HG03060 (cell line): ENCODE results near the gene DNAH8.

Experiments
- ATAC-seq: cut with Tn5 transposase; IDR thresholded peaks from one replicate; pipeline ENCODE4 v1.9.1; 2021; ENCODE audit warnings: low read depth, moderate number of reproducible peaks; ENCODE audit not compliant: unreplicated experiment

DNAH8 gene

DNA sequence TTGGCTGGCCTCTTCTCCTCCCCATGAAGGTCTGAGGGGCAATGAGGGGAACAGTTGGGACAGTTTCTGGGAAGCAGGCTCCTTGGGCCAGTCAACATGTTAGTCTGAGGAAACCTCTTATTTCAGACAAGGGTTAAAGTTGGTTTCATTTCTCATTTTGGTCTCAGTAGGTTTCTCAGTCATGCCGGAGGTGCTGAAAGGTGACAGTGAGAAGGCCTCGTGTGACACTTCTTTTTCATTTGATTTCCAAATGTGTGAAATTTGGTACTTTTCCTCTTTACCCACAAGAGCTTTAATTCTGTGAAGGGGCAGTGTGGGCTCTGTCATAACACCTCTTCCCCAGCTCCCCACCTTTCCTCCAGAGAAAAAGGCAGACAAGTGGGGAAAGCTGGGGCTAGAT lies 326.0 kb downstream of the DNAH8 start:
- ATAC-seq, result no peak

DNA sequence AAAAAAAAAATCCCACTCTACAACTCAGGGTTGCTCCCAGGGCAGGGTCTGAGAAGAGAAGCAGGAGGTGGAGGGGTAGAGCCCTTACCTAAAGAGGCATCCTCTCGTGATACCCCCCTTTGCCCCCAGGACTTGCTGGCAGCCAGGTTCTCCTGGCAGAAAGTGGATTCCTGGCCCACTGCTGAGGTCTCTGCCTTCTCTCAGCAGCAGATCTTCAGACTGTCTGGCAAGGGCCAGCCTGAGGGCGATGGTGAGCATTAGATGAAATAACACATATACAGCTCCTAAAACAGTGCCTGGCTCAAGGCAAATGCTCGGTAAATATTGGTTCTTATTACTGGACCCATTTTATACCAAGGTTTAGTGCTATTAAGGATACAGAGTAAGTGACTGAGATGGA lies 328.7 kb downstream of the DNAH8 start:
- ATAC-seq, result no peak

DNA sequence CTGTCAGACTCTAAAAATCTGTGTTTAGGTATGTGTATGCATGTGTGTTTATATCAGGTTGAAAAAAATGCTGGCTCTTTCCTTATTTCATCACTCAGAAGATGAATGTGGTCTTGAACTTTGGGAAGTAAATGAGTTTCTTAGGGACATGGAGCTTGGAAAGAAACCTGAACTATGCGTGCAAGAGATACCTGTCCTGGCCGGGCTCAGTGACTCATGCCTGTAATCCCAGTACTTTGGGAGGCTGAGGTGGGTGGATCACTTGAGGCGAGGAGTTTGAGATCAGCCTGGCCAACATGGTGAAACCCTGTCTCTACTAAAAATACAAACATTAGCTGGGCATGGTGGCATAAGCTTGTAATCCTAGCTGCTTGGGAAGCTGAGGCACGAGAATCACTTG lies 329.1 kb downstream of the DNAH8 start:
- no peak for ATAC-seq

DNA sequence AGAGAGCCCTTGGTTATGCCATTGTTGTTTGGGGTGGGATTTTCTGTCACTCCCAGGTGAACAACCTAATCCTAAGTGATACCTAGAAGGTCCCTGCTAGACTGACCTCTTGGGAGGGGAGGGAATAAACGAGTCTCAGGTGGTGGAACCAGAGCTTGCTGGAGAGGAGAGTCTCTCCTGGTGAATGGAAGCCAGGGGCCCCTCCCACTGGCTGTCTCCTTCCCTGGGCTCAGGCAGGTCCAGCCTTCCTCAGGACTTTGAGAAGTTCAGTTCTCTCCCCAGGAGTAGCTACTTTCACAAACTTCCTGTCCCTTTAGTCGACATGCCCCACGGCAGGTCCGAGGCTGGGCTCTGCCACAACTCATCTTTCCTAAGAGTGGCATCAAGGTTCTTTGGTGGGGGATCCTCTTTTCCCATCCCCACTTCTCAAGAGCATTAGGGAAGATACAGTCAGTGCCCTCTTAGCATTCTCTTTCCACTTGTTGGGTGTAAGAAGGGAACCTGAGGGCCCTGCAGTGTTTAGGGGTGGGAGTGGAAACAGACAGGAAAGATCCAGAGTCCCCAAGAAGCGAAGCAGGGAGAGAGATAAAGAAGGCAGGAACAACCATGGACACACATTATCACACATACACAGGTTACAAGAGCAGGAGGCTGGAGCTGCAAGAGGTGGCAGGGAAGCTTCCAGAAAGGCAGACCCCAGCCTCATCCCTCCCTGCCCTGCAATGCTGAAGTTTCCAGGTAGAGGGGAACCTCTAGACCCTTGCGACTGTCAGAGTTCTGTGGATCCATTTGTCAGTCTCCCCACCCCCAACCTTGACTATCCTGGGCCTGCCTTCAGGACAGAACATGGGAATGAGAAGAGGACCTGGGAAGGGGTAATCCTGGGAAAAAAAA lies 332.6 kb downstream of the DNAH8 start:
- ATAC-seq, result no peak

DNA sequence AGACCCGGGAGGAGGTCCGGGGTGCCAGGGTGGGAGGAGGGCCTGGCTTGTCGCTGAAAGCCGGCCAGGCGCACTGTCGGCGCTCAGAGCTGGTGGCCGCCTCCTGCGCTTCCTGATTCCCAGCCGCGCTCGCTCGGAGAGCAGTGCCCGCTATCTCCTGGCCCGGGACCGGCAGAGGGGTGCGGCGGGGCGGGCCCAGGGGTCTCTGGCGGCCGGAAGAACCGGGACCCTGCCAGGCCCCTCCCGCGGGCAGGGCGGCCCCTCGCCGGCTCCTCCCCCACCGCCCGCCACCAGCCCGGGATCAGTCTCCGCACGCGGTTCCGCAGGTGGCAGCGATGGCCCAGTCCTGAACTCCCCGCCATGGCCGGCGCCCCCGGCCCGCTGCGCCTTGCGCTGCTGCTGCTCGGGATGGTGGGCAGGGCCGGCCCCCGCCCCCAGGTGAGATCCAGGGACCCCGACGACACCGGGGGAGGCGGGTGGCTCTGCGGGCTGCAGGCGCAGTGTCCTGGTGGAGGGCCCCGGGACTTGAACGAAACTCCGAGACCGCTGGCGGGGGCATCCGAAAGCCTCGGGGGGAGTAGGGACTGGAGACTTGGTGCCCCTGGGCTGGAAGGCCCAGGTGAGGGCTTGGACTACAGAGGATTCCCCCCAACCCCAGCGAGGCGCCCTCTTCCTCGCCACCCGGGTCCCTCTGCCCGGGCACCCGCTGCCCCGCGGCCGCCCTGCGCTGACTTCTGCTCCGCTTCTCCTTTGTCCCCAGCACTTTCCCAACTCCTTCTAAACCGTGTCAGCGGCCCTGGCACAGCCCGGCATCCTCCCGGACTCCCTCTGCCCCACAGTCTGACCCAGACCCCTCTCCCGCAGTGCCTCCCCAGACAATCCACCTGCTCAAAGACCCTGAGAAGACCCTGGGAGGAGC lies 333.6 kb downstream of the DNAH8 start, which contains the start of gene GLP1R:
Gene GLP1R (plus strand): TSS at position 301 of the 919 bp plus-strand sequence. CDS start 60 bp downstream, at position 361.
- no peak for ATAC-seq

DNA sequence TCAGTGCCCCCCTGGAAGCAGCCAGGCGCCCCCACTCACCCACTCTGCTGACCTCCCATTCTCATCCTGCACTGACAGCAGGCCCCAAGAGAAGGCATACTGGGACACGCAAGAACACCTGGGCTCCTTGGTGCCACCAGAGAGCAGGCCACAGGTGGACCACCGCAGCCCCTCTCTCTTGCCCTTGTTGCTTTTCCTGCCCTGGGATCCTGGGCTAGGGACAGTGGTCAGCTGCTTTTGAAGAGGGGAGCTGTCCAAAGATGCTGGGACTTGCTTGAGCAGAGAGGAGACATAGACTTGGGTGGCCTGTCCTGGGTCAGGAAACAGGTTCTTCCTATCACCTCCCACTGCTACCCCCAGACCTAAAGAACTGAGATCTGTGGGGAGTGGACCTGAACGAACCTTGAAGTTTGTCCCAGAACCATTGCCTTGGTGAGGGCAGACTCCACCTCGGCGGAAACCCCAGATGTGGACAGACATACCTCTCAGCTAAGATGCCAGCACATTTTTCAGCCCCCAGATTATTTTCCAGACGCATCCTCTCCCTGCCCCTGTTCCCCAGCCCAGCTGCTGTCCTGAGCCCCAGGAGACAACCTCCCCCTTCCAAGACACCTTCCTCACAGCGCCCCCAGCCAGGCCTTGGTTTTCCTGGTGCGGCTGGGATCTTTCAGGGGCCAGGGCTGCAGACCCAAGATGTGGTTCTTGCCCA lies 334.6 kb downstream of the DNAH8 start:
- no peak for ATAC-seq

DNA sequence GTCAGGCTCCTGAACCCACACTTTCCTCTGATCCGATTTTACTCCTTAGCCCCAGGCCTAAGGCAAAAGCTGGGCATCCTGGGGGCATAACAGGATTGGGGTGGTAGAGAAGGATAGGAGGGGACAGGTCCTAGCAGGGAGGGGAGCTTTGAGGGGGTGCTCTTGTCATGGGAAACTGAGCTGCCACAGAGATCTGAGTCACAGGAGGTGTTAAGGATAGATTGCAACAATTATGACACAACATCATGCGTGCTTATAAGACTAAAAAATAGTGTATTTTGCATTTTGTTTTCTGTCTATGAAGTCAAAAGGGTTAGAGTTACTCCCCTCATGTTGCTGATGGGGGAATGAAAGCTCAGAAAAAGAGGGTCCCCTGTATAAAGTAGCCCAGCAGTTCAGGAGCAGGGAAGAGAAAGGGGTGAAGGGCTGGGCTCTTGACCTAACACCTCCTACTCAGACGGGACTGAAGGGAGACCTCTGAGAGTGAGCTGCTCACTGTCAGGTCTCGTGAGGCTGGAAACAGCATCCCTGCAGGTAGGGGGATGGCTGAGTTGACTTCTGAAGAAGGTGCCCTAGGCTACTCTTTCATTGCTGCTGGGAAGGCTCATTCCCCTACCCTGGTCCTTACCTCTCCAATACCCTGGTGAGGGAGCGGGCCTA lies 335.5 kb downstream of the DNAH8 start:
- ATAC-seq, result no peak

DNA sequence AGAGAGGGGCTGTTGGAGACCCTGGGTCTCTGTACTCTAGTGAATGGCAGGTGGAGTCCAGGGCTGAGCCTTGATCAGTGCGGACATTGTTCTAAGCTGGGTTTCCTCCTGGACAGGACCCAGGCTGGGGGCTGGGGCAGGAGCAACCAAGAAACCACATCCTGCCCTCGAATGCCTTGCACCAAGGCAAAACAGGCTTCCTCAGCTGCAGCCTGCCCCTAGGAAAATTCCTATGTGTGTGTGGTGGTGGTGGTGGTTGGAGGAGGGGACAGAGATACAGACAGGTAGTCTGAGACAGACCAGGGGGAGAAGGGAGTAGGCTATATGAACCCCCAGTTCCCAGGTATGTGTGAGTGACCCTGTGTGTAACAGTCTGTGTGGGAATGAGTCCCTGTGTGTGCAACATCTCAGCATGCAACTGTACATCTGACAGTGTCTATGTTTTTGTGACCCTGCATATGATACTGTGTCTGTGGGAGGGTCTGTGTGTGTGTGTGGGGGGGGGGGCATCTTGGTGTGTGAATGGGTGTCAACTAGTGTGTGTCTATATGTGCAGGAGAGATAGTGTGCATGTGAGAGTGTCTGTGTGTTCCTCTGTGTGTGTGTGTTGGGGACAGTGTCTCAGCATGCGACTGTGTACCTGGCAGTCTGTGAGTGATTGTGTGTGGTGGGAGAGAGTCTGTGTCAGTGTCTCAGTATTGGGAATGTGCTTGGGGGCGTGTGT lies 336.4 kb downstream of the DNAH8 start:
- no peak for ATAC-seq

DNA sequence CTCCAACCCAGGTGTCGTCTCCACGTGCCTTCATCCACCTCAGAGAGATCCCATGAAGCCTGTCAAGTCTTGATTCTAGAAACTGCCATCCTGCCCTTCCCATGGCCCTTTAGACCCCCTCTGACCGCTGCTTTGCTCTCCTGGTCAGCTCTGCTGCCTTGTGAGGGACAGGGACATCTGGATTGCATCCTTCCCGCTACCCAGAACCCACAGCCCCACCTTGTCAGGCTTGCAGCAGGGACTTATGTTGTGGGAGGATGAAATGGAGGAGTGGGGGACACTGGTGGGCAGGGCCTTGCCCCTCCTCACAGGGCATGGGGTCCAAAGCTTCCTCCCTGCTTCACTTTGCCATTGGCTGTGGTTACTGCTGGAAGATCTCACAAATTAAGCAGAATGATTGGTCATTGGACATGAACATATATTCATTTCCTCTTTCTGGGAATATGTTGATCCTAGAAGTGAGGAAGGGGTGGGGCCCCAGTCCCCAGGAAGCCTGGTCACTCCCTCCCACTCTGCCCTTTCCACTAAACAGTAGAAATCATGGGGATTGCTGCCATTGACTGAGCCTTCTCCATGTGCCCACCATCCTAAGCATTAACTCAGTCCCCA lies 338.0 kb downstream of the DNAH8 start:
- no peak for ATAC-seq

DNA sequence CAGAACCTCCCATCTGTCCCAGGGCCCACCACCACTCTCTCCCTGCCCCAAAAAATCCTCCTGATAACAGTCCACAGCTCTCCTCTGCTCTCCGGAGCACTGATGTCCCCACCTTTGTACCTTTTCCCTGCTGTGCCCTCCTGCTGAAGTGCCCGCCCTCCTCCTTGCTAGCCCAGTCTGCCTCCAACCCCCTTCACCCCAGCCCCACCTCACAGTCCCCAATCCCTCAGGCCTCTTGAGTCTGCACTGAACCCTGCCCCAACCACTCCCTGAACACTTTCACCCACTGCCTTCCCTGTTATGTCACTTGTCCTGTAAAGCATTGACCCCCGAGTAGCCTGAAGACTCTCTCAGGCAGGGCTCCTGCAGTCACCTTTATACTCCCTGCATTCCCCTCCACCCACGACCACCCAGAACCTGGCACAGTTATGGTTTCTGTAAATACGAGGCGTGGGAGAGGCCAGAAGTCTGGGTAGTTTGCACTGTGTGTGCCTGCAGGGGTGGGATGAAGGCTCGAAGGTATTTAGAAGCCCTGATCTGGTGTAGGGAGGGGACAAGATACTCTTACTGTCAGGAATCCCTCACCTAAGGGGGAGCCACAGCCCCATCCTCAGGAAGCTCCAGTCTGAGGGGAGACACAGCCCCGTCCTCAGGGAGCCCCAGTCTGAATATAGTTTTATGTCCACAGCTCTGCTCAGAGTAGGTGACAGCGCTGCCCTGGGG lies 338.9 kb downstream of the DNAH8 start:
- no peak for ATAC-seq

DNA sequence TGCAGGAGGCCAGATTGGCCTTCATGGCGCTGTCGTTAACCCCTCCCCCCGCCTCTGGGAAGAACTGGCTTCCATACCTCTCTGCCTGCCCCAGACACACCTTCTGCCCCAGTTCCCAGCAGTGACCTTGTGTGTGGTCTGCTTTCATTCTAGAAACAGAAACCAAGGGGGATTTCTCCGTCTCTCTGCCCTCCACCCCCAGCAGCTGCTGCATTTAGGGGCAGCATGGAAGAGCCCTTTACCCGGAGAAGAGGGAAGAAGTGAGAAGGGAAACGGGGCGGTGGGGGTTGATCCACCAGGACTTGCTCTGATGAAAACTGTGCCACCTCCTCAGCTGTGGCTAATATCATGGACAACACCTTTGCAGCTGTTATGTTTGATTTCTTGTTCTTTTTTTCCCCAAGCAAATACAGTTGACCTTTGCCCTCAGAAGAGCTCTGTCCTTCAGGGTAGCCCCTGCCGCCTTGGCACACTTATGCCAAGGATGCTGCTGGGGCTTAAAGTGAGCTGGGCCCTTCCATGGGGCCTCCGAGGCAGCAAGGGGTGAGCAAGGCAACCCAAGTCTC lies 339.5 kb downstream of the DNAH8 start:
- no peak for ATAC-seq

DNA sequence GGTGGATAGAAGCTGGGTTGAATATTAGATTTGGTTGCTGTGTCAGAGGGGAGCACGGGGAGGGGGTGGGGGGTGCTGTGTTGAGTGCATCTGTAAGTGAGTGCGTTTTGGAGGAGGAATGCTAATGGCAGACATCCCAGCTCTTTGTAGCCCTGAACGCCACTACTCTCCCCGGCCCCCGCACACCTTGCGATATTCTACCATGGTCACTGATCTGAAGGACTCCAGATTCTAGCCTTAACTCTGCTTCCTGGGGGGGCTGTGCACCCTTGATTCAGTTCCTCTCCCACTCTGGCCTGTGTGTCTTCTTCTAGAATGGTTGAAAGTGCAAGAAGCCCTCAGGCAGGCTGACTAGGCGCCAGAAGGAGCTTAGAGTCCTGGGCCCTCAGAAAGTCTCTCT lies 340.6 kb downstream of the DNAH8 start:
- no peak for ATAC-seq

DNA sequence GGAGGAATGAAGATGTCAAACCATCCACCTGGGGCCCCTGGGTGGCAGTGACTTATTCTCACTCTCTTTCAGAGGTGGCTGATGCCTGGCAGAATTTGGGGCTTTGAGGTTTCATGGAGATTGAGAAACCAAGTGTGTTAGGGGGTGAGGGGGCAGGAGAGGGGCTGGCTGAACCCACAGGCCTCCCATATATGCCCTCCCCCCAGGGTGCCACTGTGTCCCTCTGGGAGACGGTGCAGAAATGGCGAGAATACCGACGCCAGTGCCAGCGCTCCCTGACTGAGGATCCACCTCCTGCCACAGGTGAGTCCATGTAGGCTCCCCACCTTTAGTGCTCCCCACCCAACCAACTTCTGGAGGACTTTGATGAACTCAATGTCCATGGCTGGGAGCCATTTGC lies 341.1 kb downstream of the DNAH8 start:
- ATAC-seq, result no peak

DNA sequence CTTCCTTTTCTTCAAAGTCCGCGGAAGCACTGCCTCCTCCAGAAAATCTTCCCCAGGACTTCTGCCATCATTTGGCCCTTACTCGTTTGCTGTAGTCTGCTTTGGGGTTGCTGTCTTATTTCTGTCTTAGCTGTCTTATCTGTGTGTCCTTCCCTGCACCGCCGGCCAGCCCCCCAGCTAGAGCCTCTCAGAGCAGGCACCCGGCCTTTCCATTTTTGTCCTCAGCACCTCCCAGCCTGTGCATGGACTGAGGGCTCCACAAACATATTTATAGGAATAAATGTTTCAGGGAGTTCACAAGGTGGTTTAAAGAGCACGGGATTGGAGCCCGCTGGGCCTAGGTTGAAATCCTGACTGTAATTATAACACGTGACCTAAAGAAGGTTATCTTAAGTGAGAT lies 341.6 kb downstream of the DNAH8 start:
- ATAC-seq, result no peak

DNA sequence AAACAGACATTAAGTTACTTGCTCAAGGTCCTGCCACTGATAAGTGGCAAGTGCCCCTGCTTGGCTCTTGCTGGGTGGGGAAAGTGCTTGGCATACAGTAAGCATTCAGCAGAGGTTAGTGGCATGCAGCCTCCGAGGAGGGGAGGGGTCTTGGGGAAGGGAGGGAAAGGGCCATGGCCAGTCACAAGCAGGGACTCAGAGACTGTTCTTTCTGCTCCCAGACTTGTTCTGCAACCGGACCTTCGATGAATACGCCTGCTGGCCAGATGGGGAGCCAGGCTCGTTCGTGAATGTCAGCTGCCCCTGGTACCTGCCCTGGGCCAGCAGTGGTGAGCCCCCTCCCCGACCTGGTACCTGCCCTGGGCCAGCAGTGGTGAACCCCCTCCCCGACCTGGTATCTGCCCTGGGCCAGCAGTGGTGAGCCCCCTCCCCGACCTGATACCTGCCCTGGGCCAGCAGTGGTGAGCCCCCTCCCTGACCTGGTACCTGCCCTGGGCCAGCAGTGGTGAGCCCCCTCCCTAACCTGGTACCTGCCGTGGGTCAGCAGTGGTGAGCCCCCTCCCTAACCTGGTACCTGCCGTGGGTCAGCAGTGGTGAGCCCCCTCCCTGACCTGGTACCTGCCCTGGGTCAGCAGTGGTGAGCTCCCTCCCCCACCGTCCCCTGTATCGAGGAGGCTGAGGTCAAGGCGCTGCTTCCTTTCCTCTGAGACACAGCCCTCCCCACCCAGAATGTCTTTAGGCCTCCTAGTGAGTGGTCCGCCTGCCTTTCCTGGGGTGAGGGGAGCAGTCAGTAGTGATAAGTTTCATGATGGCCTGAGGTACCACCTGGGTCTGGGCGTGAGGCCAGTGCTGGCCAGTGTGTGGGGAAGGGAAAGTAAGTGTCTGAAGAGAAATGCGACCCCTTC lies 342.4 kb downstream of the DNAH8 start:
- ATAC-seq, result no peak

DNA sequence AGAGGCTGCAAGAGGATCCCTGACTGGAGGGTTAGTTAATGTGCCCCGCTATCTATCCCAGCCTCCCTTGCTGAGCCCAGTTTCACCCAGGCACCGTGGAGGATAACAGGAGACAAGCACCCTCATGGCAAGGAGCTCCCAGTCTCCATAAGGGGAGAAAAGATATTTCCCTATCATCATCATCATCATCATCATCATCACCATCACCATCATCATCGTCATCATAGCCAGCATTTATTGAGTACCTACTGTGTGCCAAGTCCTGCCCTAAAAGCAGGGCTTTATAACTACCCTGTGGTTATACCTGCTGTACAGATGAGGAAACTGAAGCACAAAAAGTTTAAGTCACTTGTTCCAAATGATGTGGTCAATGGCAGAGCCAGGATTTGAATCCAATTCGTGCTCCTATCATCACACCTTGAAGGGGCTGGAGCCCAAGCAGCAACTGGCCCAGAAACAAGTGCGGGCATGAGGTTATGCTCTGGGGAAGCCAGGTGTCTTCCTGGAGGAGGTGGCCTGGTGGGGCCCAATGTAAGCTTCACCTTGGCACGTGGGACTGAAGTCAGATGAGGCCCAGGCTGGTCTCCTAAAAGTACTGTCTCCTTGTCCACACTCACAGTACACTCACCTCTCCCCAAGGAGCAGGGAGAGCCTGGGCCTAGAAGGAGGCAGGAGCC lies 343.5 kb downstream of the DNAH8 start:
- no peak for ATAC-seq
